ENCODE results near the gene CXXC5.

DNA sequence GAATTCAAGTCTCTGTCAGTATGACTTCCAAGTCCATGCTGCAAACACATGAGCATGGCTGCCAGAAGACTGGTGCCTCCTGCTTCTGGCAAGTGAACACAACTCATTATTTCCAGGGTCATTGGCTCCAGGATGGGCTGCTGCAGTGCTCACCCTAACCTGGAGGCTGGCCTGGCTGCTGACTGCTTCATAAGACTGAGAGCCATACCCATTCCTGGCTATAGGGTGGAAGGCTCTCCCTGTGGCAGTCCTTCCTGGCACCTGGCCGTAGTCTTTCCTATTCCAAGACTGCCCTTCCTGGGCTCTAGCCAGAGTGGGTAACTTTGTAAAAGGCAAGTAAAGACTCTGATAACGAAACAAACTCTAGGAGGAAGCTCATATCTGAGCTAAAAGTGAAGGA lies 51.2 kb downstream of the CXXC5 start:
- TF ChIP-seq, protein P1, sequence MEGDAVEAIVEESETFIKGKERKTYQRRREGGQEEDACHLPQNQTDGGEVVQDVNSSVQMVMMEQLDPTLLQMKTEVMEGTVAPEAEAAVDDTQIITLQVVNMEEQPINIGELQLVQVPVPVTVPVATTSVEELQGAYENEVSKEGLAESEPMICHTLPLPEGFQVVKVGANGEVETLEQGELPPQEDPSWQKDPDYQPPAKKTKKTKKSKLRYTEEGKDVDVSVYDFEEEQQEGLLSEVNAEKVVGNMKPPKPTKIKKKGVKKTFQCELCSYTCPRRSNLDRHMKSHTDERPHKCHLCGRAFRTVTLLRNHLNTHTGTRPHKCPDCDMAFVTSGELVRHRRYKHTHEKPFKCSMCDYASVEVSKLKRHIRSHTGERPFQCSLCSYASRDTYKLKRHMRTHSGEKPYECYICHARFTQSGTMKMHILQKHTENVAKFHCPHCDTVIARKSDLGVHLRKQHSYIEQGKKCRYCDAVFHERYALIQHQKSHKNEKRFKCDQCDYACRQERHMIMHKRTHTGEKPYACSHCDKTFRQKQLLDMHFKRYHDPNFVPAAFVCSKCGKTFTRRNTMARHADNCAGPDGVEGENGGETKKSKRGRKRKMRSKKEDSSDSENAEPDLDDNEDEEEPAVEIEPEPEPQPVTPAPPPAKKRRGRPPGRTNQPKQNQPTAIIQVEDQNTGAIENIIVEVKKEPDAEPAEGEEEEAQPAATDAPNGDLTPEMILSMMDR (IDR thresholded peaks at IDR 0.05): no peak
- TF ChIP-seq POLR2AphosphoS5 (IDR thresholded peaks at IDR 0.05; ENCODE audit: low read depth, low read length): no peak
- TF ChIP-seq TCF7L2 (IDR thresholded peaks at IDR 0.05; ENCODE audit: low read depth, low read length): no peak
- TF ChIP-seq SIN3A (IDR thresholded peaks at IDR 0.05; ENCODE audit: borderline replicate concordance, insufficient read depth, low read depth, low read length): no peak
- TF ChIP-seq, protein P2, sequence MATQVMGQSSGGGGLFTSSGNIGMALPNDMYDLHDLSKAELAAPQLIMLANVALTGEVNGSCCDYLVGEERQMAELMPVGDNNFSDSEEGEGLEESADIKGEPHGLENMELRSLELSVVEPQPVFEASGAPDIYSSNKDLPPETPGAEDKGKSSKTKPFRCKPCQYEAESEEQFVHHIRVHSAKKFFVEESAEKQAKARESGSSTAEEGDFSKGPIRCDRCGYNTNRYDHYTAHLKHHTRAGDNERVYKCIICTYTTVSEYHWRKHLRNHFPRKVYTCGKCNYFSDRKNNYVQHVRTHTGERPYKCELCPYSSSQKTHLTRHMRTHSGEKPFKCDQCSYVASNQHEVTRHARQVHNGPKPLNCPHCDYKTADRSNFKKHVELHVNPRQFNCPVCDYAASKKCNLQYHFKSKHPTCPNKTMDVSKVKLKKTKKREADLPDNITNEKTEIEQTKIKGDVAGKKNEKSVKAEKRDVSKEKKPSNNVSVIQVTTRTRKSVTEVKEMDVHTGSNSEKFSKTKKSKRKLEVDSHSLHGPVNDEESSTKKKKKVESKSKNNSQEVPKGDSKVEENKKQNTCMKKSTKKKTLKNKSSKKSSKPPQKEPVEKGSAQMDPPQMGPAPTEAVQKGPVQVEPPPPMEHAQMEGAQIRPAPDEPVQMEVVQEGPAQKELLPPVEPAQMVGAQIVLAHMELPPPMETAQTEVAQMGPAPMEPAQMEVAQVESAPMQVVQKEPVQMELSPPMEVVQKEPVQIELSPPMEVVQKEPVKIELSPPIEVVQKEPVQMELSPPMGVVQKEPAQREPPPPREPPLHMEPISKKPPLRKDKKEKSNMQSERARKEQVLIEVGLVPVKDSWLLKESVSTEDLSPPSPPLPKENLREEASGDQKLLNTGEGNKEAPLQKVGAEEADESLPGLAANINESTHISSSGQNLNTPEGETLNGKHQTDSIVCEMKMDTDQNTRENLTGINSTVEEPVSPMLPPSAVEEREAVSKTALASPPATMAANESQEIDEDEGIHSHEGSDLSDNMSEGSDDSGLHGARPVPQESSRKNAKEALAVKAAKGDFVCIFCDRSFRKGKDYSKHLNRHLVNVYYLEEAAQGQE (IDR thresholded peaks at IDR 0.05; ENCODE audit: insufficient read depth in 1 of 2, low read depth in 2 of 2, low read length in 1 of 2): no peak

All from Panc1 (cell line).